ENCODE results near the gene AKAP6. TPM values are rescaled to one million over a fixed set of nuclear protein-coding genes. Genes with fewer than 3 reads are reported as not detected.

AKAP6 gene
- total and polyA plus RNA-seq, 2 of the 8 experiments (the other 6 are each of a cell fraction or from before 2014, with no cell fraction given) = 0.09 to 0.89 TPM

DNA sequence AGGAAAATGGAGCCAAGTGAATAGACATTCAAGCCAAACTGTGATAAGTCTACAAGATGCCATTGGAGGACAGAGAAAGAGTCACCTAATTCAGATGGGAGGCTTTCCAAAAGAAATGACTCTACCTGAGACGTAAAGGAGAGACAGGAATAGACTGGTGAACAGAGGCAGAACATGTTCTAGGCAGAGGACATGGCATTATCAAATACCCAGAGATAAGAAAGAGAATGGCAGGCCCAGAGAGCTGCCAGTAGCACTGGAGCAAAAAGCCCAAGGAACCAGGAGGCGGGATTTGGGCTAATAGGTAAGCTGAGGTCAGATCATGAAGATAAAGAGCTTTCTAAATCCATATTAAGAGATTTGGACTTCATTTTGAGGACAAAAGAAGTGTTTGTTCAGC lies 207.1 kb downstream of the AKAP6 start:
- FAIRE-seq (no peak), DNase-seq (ENCODE audit: low read depth in 1 of 2, low spot score in 2 of 2) (no peak)
- no peaks in the 10 kb centered on the region for H3K79me1 ChIP-seq (ENCODE audit: low read depth, low read length)
- H3K9ac ChIP-seq (replicated peaks in 1 of 4; ENCODE audit: extremely low read depth in 1 of 4, low read depth in 3 of 4, low read length in 3 of 4) = no peak overlapping the region
- H2BK15ac ChIP-seq (ENCODE audit: low read length) = no peak overlapping the region
- no peak overlapping the region for H3K4me3 ChIP-seq (ENCODE audit: extremely low read depth in 1 of 4, insufficient read depth in 2 of 4, low read depth in 3 of 4, low read length in 4 of 4)
- no peak overlapping the region for H4K8ac ChIP-seq (ENCODE audit: extremely low read depth, insufficient read depth, low read length)
- no peak overlapping the region for H2BK5ac ChIP-seq (ENCODE audit: low read depth, low read length)
- H3K36me3 ChIP-seq (ENCODE audit: control insufficient read depth in 2 of 4, insufficient read depth in 4 of 4, low read length in 3 of 4) = no peaks in the 10 kb centered on the region
- no peak overlapping the region for H3K4me2 ChIP-seq (ENCODE audit: insufficient read depth in 1 of 2, low read depth in 2 of 2, low read length in 2 of 2)
- H3K14ac ChIP-seq (ENCODE audit: insufficient read length) = no peak overlapping the region
- H3K23me2 ChIP-seq (ENCODE audit: low read depth, low read length) = no peaks in the 10 kb centered on the region
- H3K79me2 ChIP-seq (ENCODE audit: control insufficient read depth in 1 of 2, insufficient read depth in 2 of 2, low read length in 2 of 2) = no peaks in the 10 kb centered on the region
- H3K4me1 ChIP-seq (replicated peaks in 1 of 4; ENCODE audit: control insufficient read depth in 3 of 4, insufficient read depth in 4 of 4, low read length in 3 of 4) = no peaks in the 10 kb centered on the region
- no peak overlapping the region for H2BK120ac ChIP-seq (replicated peaks; ENCODE audit: low read depth, low read length)
- no peak overlapping the region for H2AK5ac ChIP-seq (ENCODE audit: low read depth, low read length)
- H4K91ac ChIP-seq (replicated peaks; ENCODE audit: insufficient read length, low read length) = no peak overlapping the region
- H4K5ac ChIP-seq (ENCODE audit: insufficient read length, low read depth, low read length) = no peak overlapping the region
- WGBS, 2 experiments (ENCODE audit: extremely low coverage in 1 of 2, insufficient coverage in 1 of 2, insufficient read length in 1 of 2, insufficient replicate concordance in 2 of 2, low coverage in 1 of 2, low lambda C conversion rate in 2 of 2, missing lambda C conversion rate in 1 of 2) = 94% methylated on average over 2 of the region's 2 CpGs; no CpG with 5 or more reads in 1 of the 2 experiments
- no peak overlapping the region for H3K56ac ChIP-seq (replicated peaks; ENCODE audit: insufficient read length, low read depth, low read length)
- no peak overlapping the region for H2BK20ac ChIP-seq (ENCODE audit: low read length)
- H4K20me1 ChIP-seq (replicated peaks in 1 of 2; ENCODE audit: control insufficient read depth in 1 of 2, insufficient read depth in 2 of 2, low read length in 2 of 2) = no peaks in the 10 kb centered on the region
- no peaks in the 10 kb centered on the region for H3K9me3 ChIP-seq (ENCODE audit: insufficient read depth in 2 of 2, low read depth in 1 of 2, low read length in 1 of 2)
- POLR2A ChIA-PET (ENCODE audit: partially characterized antibody) = no interaction called here
- no peak overlapping the region for H2BK12ac ChIP-seq (ENCODE audit: low read depth, low read length)
- H3K23ac ChIP-seq (ENCODE audit: insufficient read length) = no peak overlapping the region
- CTCF ChIA-PET (ENCODE audit: partially characterized antibody) = interaction anchor here (0.6 to 1.3 kb wide), 3 partner anchors 23 to 106 kb away, joined by 3 read pairs; no protein-coding TSS in a partner anchor
- H2AFZ ChIP-seq (ENCODE audit: low read length) = no peak overlapping the region
- no peak overlapping the region for H3K18ac ChIP-seq (ENCODE audit: extremely low read depth, low read length)
- H3K27ac ChIP-seq (ENCODE audit: low read depth, low read length) = no peak overlapping the region
- H3K27me3 ChIP-seq (replicated peaks in 1 of 4; ENCODE audit: control insufficient read depth in 3 of 4, extremely low read depth in 1 of 4, insufficient read depth in 3 of 4, low read length in 3 of 4) = peaks cover 0 to 1% (median 0%) of the 10 kb centered on the region in 4 experiments; a peak in 1 of 7 replicates
- no peak overlapping the region for H3K4ac ChIP-seq (replicated peaks; ENCODE audit: insufficient read length, low read depth, low read length)
- TF ChIP-seq CTBP2 (IDR thresholded peaks at IDR 0.05; ENCODE audit: borderline replicate concordance, insufficient read depth, insufficient read length, low read length) = no peak
- no peak for TF ChIP-seq SP4 (IDR thresholded peaks at IDR 0.05; ENCODE audit: low read length)
